H9 (cell line): ENCODE results near the gene RIIAD1. TPM values are rescaled to one million over a fixed set of nuclear protein-coding genes. Genes with fewer than 3 reads are reported as not detected.

ENCODE experiments used
- DNase-seq: peaks from one replicate; pipeline ENCODE4 v3.0.0-alpha.2; 2017
- H2AFZ ChIP-seq: one replicate; pipeline ENCODE4 v1.6.1; 2013; ENCODE audit warnings: mild to moderate bottlenecking, low read length, control low read depth, moderate library complexity
- H2AK5ac ChIP-seq: 2 replicates; pipeline ENCODE4 v1.6.1; 2013; ENCODE audit warnings: low read length, control low read depth, mixed read lengths; ENCODE audit not compliant: insufficient read length
- H2BK120ac ChIP-seq: one replicate; pipeline ENCODE4 v1.6.1; 2013; ENCODE audit warnings: low read depth, mild to moderate bottlenecking, low read length, control low read depth, inconsistent platforms; ENCODE audit not compliant: poor library complexity, severe bottlenecking
- H2BK12ac ChIP-seq: 2 replicates; pipeline ENCODE4 v1.6.1; 2013; ENCODE audit warnings: low read length, control low read depth, mixed read lengths, low read depth; ENCODE audit not compliant: insufficient read length
- H2BK15ac ChIP-seq: 2 replicates; pipeline ENCODE4 v1.6.1; 2013; ENCODE audit warnings: low read depth, low read length, control low read depth
- H2BK20ac ChIP-seq: one replicate; pipeline ENCODE4 v1.6.1; 2013; ENCODE audit warnings: low read depth, mild to moderate bottlenecking, low read length, control low read depth, inconsistent platforms; ENCODE audit not compliant: poor library complexity, severe bottlenecking
- H2BK5ac ChIP-seq: 2 replicates; pipeline ENCODE4 v1.6.1; 2013; ENCODE audit warnings: low read length, control low read depth, mixed read lengths; ENCODE audit not compliant: insufficient read length
- H3K14ac ChIP-seq: 2 replicates; pipeline ENCODE4 v1.6.1; 2013; ENCODE audit warnings: low read length, control low read depth; ENCODE audit not compliant: insufficient read depth
- H3K18ac ChIP-seq: 2 replicates; pipeline ENCODE4 v1.6.1; 2013; ENCODE audit warnings: low read depth, mild to moderate bottlenecking, mixed read lengths, low read length, control low read depth; ENCODE audit not compliant: insufficient read length
- H3K23ac ChIP-seq: 2 replicates; pipeline ENCODE4 v1.6.1; 2013; ENCODE audit warnings: low read length, control low read depth, mixed read lengths, low read depth; ENCODE audit not compliant: insufficient read length
- H3K23me2 ChIP-seq: 2 replicates; pipeline ENCODE4 v1.6.1; 2013; ENCODE audit warnings: low read depth, mild to moderate bottlenecking, mixed read lengths, low read length, control low read depth; ENCODE audit not compliant: insufficient read length, poor library complexity, severe bottlenecking
- H3K27ac ChIP-seq: 2 replicates; pipeline ENCODE4 v1.5.1; 2013; ENCODE audit warnings: low read length, control low read depth, mixed read lengths, low read depth; ENCODE audit not compliant: insufficient read length
- H3K27me3 ChIP-seq: 2 replicates; pipeline ENCODE4 v1.6.1; 2013; ENCODE audit warnings: low read length, control low read depth, inconsistent platforms; ENCODE audit not compliant: insufficient read depth
- H3K4ac ChIP-seq: 2 replicates; pipeline ENCODE4 v1.6.1; 2013; ENCODE audit warnings: low read depth, mild to moderate bottlenecking, control low read depth, inconsistent platforms, low read length, moderate library complexity
- H3K4me1 ChIP-seq: 2 replicates; pipeline ENCODE4 v1.6.1; 2013; ENCODE audit warnings: low read length, control low read depth, inconsistent platforms; ENCODE audit not compliant: insufficient read depth
- H3K4me2 ChIP-seq: 2 replicates; pipeline ENCODE4 v1.6.1; 2013; ENCODE audit warnings: low read length, control low read depth, mixed read lengths; ENCODE audit not compliant: insufficient read length, insufficient read depth
- H3K56ac ChIP-seq: 2 replicates; pipeline ENCODE4 v1.6.1; 2013; ENCODE audit warnings: low read depth, mild to moderate bottlenecking, mixed read lengths, low read length, control low read depth; ENCODE audit not compliant: insufficient read length
- H3K79me1 ChIP-seq: 2 replicates; pipeline ENCODE4 v1.6.1; 2013; ENCODE audit warnings: low read depth, mild to moderate bottlenecking, moderate library complexity, low read length, control low read depth, inconsistent platforms; ENCODE audit not compliant: insufficient read depth, poor library complexity, severe bottlenecking
- H3K79me2 ChIP-seq: 2 replicates; pipeline ENCODE4 v1.6.1; 2013; ENCODE audit warnings: low read length, control low read depth, inconsistent platforms; ENCODE audit not compliant: insufficient read depth
- H3K9ac ChIP-seq: 2 replicates; pipeline ENCODE4 v1.6.1; 2013; ENCODE audit warnings: low read length, control low read depth, mixed read lengths; ENCODE audit not compliant: insufficient read length; ENCODE audit errors: extremely low read depth
- H3K9me3 ChIP-seq: one replicate; pipeline ENCODE4 v1.6.1; 2013; ENCODE audit warnings: low read depth, low read length, inconsistent platforms; ENCODE audit not compliant: control insufficient read depth
- H3T11ph ChIP-seq: one replicate; pipeline ENCODE4 v1.6.1; 2013; ENCODE audit warnings: mild to moderate bottlenecking, low read length, control low read depth, inconsistent platforms
- H4K20me1 ChIP-seq: one replicate; pipeline ENCODE4 v1.6.1; 2013; ENCODE audit not compliant: control insufficient read depth, insufficient read length, insufficient read depth
- H4K5ac ChIP-seq: 2 replicates; pipeline ENCODE4 v1.6.1; 2013; ENCODE audit warnings: low read depth, mild to moderate bottlenecking, mixed read lengths, low read length, control low read depth; ENCODE audit not compliant: insufficient read length
- H4K8ac ChIP-seq: replicated peaks from 2 replicates; pipeline ENCODE4 v1.6.1; 2013; ENCODE audit warnings: low read length, control low read depth, mixed read lengths, low read depth; ENCODE audit not compliant: insufficient read length
- H4K91ac ChIP-seq: 2 replicates; pipeline ENCODE4 v1.6.1; 2013; ENCODE audit warnings: low read depth, mild to moderate bottlenecking, moderate library complexity, mixed read lengths, low read length, control low read depth; ENCODE audit not compliant: insufficient read length
- H3K27ac Mint-ChIP-seq, 3 experiments: 2 replicates in 2 of 3; 3 replicates in 1 of 3; pipeline ENCODE4 v1.8.0; 2020 to 2021; ENCODE audit warnings: mixed read lengths in 3 of 3, mild to moderate bottlenecking in 1 of 3, moderate library complexity in 1 of 3
- H3K27me3 Mint-ChIP-seq: 2 replicates; pipeline ENCODE4 v1.8.0; 2021; ENCODE audit warnings: low read depth, mild to moderate bottlenecking, moderate library complexity, mixed read lengths
- H3K36me3 Mint-ChIP-seq, 3 experiments: 2 replicates in 2 of 3; 3 replicates in 1 of 3; pipeline ENCODE4 v1.8.0; 2020 to 2021; ENCODE audit warnings: low read depth in 3 of 3, mixed read lengths in 3 of 3; ENCODE audit not compliant: insufficient read depth in 1 of 3
- H3K4me1 Mint-ChIP-seq, 2 experiments: 2 replicates each; pipeline ENCODE4 v1.8.0; 2020; ENCODE audit warnings: mixed read lengths in 2 of 2
- H3K4me3 Mint-ChIP-seq, 2 experiments: 2 replicates in 1 of 2; 3 replicates in 1 of 2; pipeline ENCODE4 v1.8.0; 2020 to 2021; ENCODE audit warnings: mild to moderate bottlenecking in 2 of 2, mixed read lengths in 2 of 2, moderate library complexity in 1 of 2
- H3K9me3 Mint-ChIP-seq, 2 experiments: 2 replicates in 1 of 2; 3 replicates in 1 of 2; pipeline ENCODE4 v1.8.0; 2020; ENCODE audit warnings: mild to moderate bottlenecking in 2 of 2, mixed read lengths in 2 of 2, moderate library complexity in 1 of 2
- WGBS: extraction: QIAGEN DNeasy Blood & Tissue Kit; methylation state at CpG from one replicate; pipeline ENCODE4 v1.1.7; 2013; ENCODE audit warnings: missing lambda C conversion rate, low lambda C conversion rate, mixed read lengths; ENCODE audit not compliant: insufficient read length; ENCODE audit errors: extremely low coverage; 5-methylcytosine and 5-hydroxymethylcytosine counted together
- total RNA-seq: library from RNA; stranded (reverse); gene quantifications from 2 replicates; pipeline ENCODE4 v1.2.1, GENCODE V29; 2021
- TF ChIP-seq, protein P1 (sequence below): fragments of 200-600 bp; sonication (generic); conservative IDR thresholded peaks from 3 replicates; pipeline ENCODE4 v1.8.0; 2021; ENCODE audit warnings: antibody characterized with exemption, mild to moderate bottlenecking

The RIIAD1 gene
- total RNA-seq, 1 experiment from 2014 or later = 1.4 TPM

GRCh38 chr1:151721788-151722510 is 627 bp downstream of the RIIAD1 start:
- no peaks in the 10 kb centered on the region for H3K9me3 Mint-ChIP-seq
- Histone ChIP-seq H2AFZ (no peak overlapping the region), H2BK20ac (no peak overlapping the region), H3K18ac (no peak overlapping the region), H3K56ac (no peak overlapping the region), H3K9ac (no peak overlapping the region), H2BK12ac (no peak overlapping the region), H3K23me2 (peaks cover 11% of the 10 kb centered on the region), H4K5ac (no peak overlapping the region), H3K79me1 (no peaks in the 10 kb centered on the region), H3K79me2 (no peaks in the 10 kb centered on the region), H2BK15ac (no peak overlapping the region), H3K4me2 (peak overlapping the region; percentile 55), H3K27ac (no peak overlapping the region), H3K4me1 (0 out of 2 replicates have a peak, but pooled peaks cover 2% of the 10 kb centered on the region), H4K8ac (no peak overlapping the region), H3K27me3 (peaks cover 24% of the 10 kb centered on the region; the same call in 1 of the 2 replicates), H2BK5ac (no peak overlapping the region), H4K20me1 (no peaks in the 10 kb centered on the region), H2AK5ac (no peak overlapping the region), H2BK120ac (no peak overlapping the region), H4K91ac (no peak overlapping the region), H3K14ac (no peak overlapping the region), H3K23ac (no peak overlapping the region), H3K9me3 (no peaks in the 10 kb centered on the region), H3K4ac (no peak overlapping the region), H3T11ph (no peak overlapping the region)
- peak overlapping the region; percentile 75 to 82 for H3K4me3 Mint-ChIP-seq
- H3K27ac Mint-ChIP-seq = no peak overlapping the region
- WGBS = no CpG with 5 or more reads among the region's 17 CpGs
- TF ChIP-seq, protein P1, sequence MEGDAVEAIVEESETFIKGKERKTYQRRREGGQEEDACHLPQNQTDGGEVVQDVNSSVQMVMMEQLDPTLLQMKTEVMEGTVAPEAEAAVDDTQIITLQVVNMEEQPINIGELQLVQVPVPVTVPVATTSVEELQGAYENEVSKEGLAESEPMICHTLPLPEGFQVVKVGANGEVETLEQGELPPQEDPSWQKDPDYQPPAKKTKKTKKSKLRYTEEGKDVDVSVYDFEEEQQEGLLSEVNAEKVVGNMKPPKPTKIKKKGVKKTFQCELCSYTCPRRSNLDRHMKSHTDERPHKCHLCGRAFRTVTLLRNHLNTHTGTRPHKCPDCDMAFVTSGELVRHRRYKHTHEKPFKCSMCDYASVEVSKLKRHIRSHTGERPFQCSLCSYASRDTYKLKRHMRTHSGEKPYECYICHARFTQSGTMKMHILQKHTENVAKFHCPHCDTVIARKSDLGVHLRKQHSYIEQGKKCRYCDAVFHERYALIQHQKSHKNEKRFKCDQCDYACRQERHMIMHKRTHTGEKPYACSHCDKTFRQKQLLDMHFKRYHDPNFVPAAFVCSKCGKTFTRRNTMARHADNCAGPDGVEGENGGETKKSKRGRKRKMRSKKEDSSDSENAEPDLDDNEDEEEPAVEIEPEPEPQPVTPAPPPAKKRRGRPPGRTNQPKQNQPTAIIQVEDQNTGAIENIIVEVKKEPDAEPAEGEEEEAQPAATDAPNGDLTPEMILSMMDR = no peak
- H3K27me3 Mint-ChIP-seq = peaks cover 81% of the 10 kb centered on the region
- no peaks in the 10 kb centered on the region for H3K36me3 Mint-ChIP-seq
- no peak for DNase-seq
- H3K4me1 Mint-ChIP-seq = peaks cover 41 to 52% of the 10 kb centered on the region in 2 experiments
